Central memory CD8-positive, alpha-beta T cell (primary cell): Measurements from ENCODE around the gene INPP5A.
"Not testable (repeated sequence)": the region's sequence is repeated elsewhere in the genome, so short reads cannot be mapped to it uniquely, and the experiment has no call there.

Experiments used
- ATAC-seq: fragments of 150-1000 bp; cut with Tn5 transposase; replicated peaks from 2 replicates; pipeline ENCODE4 v1.10.0; 2022; ENCODE audit warnings: mild to moderate bottlenecking, moderate FRiP score, moderate number of reproducible peaks; ENCODE audit not compliant: poor library complexity, severe bottlenecking; ENCODE audit errors: extremely low read depth
- DNase-seq, 2 donors: peaks; one replicate each; pipeline ENCODE4 v3.0.0; 2021; ENCODE audit warnings: low spot score in 2 of 2
- H3K27ac Mint-ChIP-seq: one replicate; pipeline ENCODE4 v1.8.0; 2022; ENCODE audit warnings: low read depth, mild to moderate bottlenecking, moderate library complexity, mixed read lengths
- H3K27me3 Mint-ChIP-seq: one replicate; pipeline ENCODE4 v1.8.0; 2022; ENCODE audit warnings: mixed read lengths
- H3K36me3 Mint-ChIP-seq: one replicate; pipeline ENCODE4 v1.8.0; 2022; ENCODE audit warnings: mild to moderate bottlenecking, moderate library complexity, mixed read lengths; ENCODE audit not compliant: insufficient read depth
- H3K4me1 Mint-ChIP-seq: one replicate; pipeline ENCODE4 v1.8.0; 2022; ENCODE audit warnings: mixed read lengths
- H3K4me3 Mint-ChIP-seq: one replicate; pipeline ENCODE4 v1.8.0; 2022; ENCODE audit warnings: mild to moderate bottlenecking, moderate library complexity, mixed read lengths
- H3K9me3 Mint-ChIP-seq: one replicate; pipeline ENCODE4 v1.8.0; 2022; ENCODE audit warnings: mixed read lengths

Gene INPP5A

DNA sequence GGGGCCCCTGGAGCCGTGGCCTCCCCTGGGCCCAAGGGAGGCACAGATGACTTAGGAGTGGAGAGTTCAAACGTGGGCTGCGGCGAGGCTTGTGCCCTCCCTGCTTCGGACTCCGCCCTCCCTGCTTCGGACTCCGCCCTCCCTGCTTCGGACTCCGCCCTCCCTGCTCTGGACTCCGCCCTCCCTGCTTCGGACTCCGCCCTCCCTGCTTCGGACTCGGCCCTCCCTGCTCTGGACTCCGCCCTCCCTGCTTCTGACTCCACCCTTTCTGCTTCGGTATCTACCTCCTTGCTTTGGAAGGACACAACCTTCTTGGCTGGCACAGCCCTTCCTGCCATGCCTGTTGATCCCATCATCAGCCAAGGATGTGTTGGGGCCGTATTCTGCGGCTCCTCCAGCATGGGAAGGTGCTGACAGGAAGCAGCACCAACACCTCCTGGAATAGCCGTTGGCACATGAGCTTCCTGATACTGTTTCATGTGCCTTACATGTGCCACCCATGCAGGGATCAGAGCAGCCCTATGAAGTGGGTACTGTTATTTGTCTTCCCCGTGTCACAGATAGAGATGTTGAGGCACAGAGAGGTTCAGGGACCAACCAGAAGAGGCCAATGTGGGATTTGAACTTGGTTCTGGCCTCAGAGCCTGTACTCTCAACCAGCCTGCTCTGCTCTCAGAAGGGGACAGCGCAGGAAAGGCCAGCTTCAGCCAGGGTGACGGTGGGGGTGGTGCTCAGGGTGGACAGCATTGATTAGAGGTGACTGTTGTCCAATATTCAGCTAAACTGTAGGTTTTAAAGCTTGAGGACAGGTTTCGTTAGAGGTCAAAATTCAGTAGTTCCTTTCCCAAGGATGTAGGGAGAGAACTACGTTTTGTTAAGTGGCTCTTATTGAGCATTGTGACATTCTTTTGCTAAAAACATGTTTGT is 133.9 kb downstream of the INPP5A start:
- H3K27me3 Mint-ChIP-seq = no peaks in the 10 kb centered on the region
- no peak for DNase-seq
- ATAC-seq = no peak
- peaks cover 5% of the 10 kb centered on the region for H3K4me1 Mint-ChIP-seq
- H3K4me3 Mint-ChIP-seq = no peak overlapping the region
- H3K9me3 Mint-ChIP-seq = no peaks in the 10 kb centered on the region
- H3K27ac Mint-ChIP-seq = no peak overlapping the region
- no peaks in the 10 kb centered on the region for H3K36me3 Mint-ChIP-seq

DNA sequence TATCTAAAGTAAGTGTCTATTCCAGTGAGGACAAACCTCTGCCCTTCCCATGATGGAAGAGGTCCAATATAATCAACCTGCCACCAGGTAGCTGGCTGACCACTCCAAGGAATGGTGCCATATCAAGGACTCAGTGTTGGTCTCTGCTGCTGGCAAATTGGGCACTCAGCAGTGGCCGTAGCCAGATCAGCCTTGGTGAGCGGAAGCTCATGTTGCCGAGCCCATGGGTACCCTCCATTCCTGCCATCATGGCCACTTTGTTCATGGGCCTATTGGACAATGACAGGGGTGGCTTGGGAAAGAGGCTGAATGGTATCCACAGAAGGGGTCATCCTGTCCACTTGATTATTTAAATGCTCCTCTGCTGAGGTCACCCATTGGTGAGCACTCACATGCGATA is 136.2 kb downstream of the INPP5A start:
- not testable (repeated sequence) for H3K4me1 Mint-ChIP-seq, H3K27me3 Mint-ChIP-seq, H3K4me3 Mint-ChIP-seq, H3K36me3 Mint-ChIP-seq, ATAC-seq, DNase-seq, H3K27ac Mint-ChIP-seq, H3K9me3 Mint-ChIP-seq

DNA sequence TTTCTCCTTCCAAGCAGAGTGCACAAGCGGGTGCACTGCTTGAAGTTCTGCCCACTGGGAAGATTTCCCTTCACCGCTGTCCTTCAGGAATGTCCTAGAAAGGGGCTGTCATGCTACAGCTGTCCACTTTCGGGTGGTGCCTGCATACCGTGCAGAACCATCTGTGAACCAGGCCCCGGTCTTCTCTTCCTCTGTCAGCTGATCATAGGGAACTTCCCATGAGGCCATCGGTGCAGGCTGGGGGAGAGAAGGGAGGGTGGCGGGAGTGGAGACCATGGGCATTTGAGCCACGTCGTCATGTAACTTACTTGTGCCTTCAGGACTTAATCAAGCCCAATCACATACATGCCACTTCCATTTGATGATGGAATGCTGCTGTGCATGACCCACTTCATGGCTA is 136.7 kb downstream of the INPP5A start:
- H3K36me3 Mint-ChIP-seq = no peaks in the 10 kb centered on the region
- no peaks in the 10 kb centered on the region for H3K27me3 Mint-ChIP-seq
- H3K27ac Mint-ChIP-seq = no peak overlapping the region
- DNase-seq (no peak), ATAC-seq (no peak)
- H3K4me1 Mint-ChIP-seq = peaks cover 14% of the 10 kb centered on the region
- no peak overlapping the region for H3K4me3 Mint-ChIP-seq
- no peaks in the 10 kb centered on the region for H3K9me3 Mint-ChIP-seq

DNA sequence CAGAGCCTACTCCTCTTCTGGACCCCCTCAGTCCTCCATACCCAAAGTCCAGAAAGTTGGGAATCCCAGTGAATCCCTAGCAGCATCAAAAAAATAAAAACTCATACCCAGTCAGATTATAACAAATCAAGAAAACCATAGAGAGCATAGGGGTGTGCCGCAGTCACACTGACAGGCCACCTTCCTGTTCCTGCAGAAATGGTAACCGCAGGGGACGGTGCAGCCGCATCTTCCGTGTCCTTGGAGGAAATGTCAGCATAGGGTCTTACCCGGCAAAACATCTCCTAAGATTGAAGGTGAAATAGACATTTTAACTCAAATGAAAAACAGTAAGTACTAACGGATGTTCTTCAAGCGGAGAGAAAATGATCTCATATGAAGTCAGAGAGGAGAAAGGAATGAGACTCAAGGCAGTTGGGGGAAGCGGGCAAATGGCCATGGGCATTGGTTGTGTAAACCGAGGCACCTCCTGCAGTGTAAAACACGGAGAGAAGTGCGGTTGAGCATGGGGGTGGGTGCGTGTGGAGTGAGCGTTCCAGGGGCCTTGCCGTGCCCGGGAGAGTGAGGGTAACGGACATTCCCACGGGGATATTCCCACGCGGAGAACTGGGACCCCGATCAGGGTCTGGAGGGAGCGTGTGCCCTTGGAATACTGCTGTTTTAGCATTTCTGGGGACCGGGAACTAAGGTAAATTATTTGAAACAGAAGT is 137.6 kb downstream of the INPP5A start:
- no peak for DNase-seq
- Mint-ChIP-seq H3K4me3 (no peak overlapping the region), H3K27ac (no peak overlapping the region), H3K27me3 (no peaks in the 10 kb centered on the region), H3K36me3 (no peaks in the 10 kb centered on the region), H3K9me3 (no peaks in the 10 kb centered on the region), H3K4me1 (peaks cover 15% of the 10 kb centered on the region)
- no peak for ATAC-seq

DNA sequence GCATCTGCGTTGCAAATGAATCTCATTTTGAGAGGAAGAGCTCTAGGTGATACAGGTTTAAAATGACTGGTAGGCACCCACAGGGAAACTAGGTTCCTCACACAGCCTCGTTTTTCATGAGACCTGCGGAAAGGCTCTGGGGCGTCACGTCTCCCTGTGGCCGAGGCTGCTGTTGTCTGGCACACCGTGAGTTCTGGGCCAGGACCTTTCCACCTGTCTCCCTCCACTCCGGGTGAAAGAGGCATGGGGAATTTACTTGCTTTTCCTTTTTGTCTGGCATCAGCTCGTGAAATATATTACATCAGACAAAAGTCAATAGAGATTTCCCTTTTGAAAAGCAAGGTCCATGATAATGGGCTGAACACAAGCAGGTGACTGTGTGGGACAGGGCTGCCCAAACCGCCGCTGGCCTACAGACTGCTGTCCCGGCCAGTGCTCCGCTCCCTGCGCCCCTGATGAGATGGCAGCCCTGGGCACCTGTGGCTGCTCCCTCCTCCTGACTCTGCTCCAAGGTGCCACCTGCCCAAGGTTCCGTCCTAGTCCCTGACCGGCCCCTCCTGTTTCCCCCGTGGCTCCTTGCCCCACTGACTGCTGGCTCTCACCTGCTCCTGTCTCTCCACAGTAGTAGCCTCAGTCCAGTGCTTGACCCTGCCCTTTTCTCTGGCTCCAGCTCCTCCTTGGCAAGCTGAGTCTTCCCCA is 138.8 kb downstream of the INPP5A start:
- no peaks in the 10 kb centered on the region for H3K36me3 Mint-ChIP-seq
- no peaks in the 10 kb centered on the region for H3K27me3 Mint-ChIP-seq
- H3K9me3 Mint-ChIP-seq = no peaks in the 10 kb centered on the region

DNA sequence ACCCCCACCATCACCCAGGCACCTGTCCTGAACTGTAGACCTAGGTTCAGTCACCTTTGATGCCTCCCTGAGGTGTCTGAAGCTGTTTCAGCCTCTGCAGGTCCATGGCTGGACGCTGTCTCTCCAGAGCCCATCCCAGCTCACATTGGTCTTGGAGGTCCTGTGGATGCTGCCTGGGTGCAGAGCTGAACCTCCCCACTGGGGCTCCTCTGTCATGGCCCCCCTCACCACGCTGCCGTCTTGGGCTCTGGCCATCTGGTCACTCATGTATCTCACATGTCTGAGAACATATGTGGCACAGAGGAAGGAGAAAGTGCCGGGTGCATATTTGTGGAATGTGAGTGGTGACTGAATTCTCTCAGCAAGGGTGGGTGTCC is 139.5 kb downstream of the INPP5A start:
- Mint-ChIP-seq H3K27ac (no peak overlapping the region), H3K9me3 (no peaks in the 10 kb centered on the region), H3K27me3 (no peaks in the 10 kb centered on the region), H3K4me3 (no peak overlapping the region), H3K4me1 (peaks cover 20% of the 10 kb centered on the region), H3K36me3 (no peaks in the 10 kb centered on the region)
- DNase-seq (no peak), ATAC-seq (no peak)

More for the DNA sequence above, 138.8 kb downstream of the INPP5A start:
- Mint-ChIP-seq H3K4me3 (no peak overlapping the region), H3K4me1 (peaks cover 15% of the 10 kb centered on the region), H3K27ac (no peak overlapping the region)
- DNase-seq = no peak
- no peak for ATAC-seq

DNA sequence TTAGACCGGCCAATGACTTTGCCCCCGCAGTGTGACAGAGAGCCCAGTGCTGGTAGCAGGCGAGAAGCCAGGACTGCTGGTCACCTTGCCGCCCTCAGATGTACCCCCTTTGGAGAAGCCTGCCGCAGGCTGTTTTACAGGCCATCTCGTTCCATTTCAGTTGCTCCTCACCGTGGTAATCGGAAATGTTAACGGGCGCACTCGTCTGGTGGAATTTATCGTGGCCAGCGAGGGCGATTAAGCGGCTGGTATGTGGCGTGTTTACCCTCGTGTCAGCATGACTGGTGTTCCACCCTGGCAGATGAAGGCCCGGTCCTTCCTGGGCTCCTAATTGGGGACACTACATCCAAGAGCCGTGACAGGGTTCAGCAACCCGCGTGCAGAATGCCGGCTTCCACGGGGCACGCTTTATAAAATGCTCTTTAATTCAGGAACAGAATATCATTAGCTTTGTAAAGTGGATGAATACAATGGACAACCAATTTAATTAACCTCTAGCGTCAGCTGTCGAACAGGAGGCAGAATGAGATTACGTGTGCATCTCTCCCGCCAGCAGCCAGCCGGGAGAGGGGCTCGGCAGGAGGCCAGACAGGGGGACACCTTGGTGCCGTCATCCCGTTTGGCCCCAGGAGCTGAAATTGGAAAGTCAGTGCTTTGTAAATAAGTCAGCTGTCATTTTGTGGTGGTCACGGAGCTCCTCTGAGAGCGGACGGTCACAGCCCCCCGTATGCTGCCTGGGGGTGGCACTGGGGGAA is 140.1 kb downstream of the INPP5A start:
- H3K27me3 Mint-ChIP-seq = no peaks in the 10 kb centered on the region
- no peak for ATAC-seq
- no peak for DNase-seq
- H3K4me3 Mint-ChIP-seq = no peak overlapping the region
- no peaks in the 10 kb centered on the region for H3K36me3 Mint-ChIP-seq
- peaks cover 23% of the 10 kb centered on the region for H3K4me1 Mint-ChIP-seq
- H3K9me3 Mint-ChIP-seq = no peaks in the 10 kb centered on the region
- no peak overlapping the region for H3K27ac Mint-ChIP-seq

DNA sequence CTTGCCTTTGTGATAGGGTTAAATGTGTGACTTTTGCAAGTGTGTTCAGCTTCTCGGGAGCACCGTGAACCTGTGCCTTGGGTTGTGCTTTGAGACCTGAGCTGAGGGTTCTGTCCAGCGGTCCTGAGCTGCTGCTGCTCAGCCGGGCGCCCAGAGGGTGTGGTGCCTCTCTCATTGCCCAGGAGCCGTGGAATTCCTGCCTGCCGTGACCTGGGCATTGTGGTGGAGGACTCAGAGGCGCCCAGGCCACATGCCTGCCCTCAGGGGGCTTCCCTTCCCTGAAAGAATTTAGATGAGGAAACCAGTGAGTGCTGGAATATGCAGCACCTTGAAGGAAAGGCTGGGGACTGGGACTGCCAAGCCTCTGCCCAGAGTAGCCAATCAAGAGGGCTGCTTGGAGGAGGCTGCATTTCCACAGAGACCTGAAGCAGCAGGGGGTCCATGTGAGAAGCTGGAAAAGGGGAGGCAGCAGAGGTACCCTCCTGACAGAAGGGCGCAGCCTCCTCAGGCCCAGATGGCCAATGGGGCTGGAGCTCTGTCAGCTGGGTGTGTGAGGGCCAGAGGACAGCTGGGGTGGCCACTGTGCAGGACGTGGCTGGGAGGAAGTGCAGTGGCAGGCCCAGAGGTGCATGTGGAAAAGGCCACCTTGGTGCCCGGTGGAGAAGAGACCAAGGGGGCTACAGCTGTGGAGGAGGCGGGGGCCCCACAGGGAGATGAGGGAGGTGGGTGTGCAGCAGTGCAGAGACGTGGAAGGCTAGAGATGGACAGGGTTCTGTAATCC is 141.0 kb downstream of the INPP5A start:
- DNase-seq = no peak

DNA sequence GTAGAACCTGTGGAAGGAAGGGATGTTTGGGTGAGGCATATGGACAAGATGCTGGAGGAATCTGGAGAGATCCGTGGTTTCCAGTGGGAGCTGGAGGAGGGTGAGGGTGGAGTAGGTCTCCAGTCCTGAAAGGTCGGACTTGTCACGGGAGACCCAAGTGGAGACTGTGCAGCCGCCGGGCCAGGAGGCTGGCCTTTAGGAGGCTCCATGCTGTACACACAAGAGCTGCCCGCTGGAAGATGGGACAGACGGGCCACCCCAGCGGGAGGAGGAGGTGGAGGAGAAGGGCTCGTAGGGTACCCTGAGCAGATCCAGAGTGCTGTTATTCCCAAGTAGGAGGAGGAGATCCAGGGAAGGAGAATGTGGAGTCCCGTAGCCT is 141.6 kb downstream of the INPP5A start:
- Mint-ChIP-seq H3K4me1 (peaks cover 27% of the 10 kb centered on the region), H3K36me3 (no peaks in the 10 kb centered on the region), H3K4me3 (no peak overlapping the region), H3K27me3 (no peaks in the 10 kb centered on the region), H3K27ac (no peak overlapping the region), H3K9me3 (no peaks in the 10 kb centered on the region)
- ATAC-seq (no peak), DNase-seq (no peak)

More for the DNA sequence above, 141.0 kb downstream of the INPP5A start:
- no peaks in the 10 kb centered on the region for H3K36me3 Mint-ChIP-seq
- ATAC-seq = no peak
- H3K27me3 Mint-ChIP-seq = no peaks in the 10 kb centered on the region
- no peaks in the 10 kb centered on the region for H3K9me3 Mint-ChIP-seq
- no peak overlapping the region for H3K27ac Mint-ChIP-seq
- peaks cover 23% of the 10 kb centered on the region for H3K4me1 Mint-ChIP-seq
- no peak overlapping the region for H3K4me3 Mint-ChIP-seq

DNA sequence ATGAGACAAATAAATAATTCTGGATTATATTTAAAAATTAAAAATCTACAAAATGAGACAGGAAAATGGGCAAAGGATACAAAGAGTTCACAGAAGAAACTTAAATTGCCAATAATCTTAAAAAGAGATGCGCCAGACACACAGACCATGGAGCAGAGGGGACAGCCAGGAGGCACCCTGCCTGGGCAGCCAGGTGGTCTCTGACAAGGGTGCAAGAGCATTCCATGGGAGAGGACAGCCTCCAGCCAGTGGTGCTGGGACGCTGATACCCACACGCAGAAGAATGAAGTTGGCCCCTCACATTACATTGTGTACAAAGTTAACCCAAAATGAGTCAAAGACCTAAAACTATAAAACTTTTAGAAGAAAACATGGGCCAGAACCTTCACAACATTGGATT is 142.1 kb downstream of the INPP5A start:
- ATAC-seq = no peak
- Mint-ChIP-seq H3K27me3 (no peaks in the 10 kb centered on the region), H3K36me3 (no peaks in the 10 kb centered on the region), H3K4me3 (no peak overlapping the region), H3K4me1 (peaks cover 31% of the 10 kb centered on the region), H3K9me3 (no peaks in the 10 kb centered on the region), H3K27ac (no peak overlapping the region)
- DNase-seq = no peak

DNA sequence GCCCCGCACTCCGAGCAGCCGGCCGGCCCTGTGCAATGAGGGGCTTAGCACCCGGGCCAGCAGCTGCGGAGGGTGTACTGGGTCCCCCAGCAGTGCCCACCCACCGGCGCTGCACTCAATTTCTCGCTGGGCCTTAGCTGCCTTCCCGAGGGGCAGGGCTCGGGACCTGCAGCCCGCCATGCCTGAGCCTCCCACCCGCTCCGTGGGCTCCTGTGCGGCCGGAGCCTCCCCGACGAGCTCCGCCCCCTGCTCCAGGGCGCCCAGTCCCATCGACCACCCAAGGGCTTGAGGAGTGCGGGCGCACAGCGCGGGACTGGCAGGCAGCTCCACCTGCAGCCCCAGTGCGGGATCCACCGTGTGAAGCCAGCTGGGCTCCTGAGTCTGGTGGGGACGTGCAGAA is 143.2 kb downstream of the INPP5A start:
- not testable (repeated sequence) for H3K27ac Mint-ChIP-seq

More for the DNA sequence above, 143.2 kb downstream of the INPP5A start:
- ATAC-seq, H3K9me3 Mint-ChIP-seq, H3K27me3 Mint-ChIP-seq, H3K4me3 Mint-ChIP-seq, H3K36me3 Mint-ChIP-seq, DNase-seq: not testable (repeated sequence)
- peaks cover 33% of the 10 kb centered on the region for H3K4me1 Mint-ChIP-seq
